IMR-90 (cell line): ENCODE data around the gene SNX2. TPM values are rescaled to one million over a fixed set of nuclear protein-coding genes. Genes with fewer than 3 reads are reported as not detected.

Experiments
- ATAC-seq: fragments of 200-7000 bp; cut with Tn5 transposase; 2 replicates; pipeline ENCODE4 v1.9.1; 2020; ENCODE audit warnings: low read depth, mild to moderate bottlenecking, moderate library complexity
- BruUV-seq: library from RNA; stranded (reverse); fragments of 400-500 nt; replicated peaks from 2 replicates; lab custom pipeline; 2021; lab: Mats Ljungman, UMichigan
- CTCF ChIA-PET: fragments of 300-600 bp; formaldehyde crosslinking; extraction: SDS; loops from one replicate; lab custom pipeline; 2021; ENCODE audit warnings: antibody characterized with exemption; lab: Yijun Ruan, JAX
- POLR2A ChIA-PET: fragments of 300-600 bp; sonication (Branson Sonifier 250); formaldehyde crosslinking; loops from one replicate; lab custom pipeline; 2022; ENCODE audit warnings: antibody characterized with exemption; ENCODE audit not compliant: unreplicated experiment; lab: Charles Lee
- DNase-seq: peaks from one replicate; pipeline ENCODE4 v3.0.0; 2013
- H2AFZ ChIP-seq: replicated peaks from 2 replicates; pipeline ENCODE3; 2013; ENCODE audit warnings: low read length, mild to moderate bottlenecking; ENCODE audit not compliant: poor library complexity
- H2AK5ac ChIP-seq: 2 replicates; pipeline ENCODE4 v1.6.1; 2013; ENCODE audit warnings: low read depth, low read length, inconsistent platforms
- H2AK9ac ChIP-seq: replicated peaks from 2 replicates; pipeline ENCODE3; 2013; ENCODE audit warnings: mild to moderate bottlenecking, low read depth, low read length, moderate library complexity; ENCODE audit not compliant: poor library complexity
- H2BK120ac ChIP-seq: 2 replicates; pipeline ENCODE4 v1.6.1; 2013; ENCODE audit warnings: low read depth, low read length, inconsistent platforms
- H2BK15ac ChIP-seq: 3 replicates; pipeline ENCODE4 v1.6.1; 2013; ENCODE audit warnings: low read depth, low read length, inconsistent platforms
- H2BK20ac ChIP-seq: 2 replicates; pipeline ENCODE4 v1.6.1; 2013; ENCODE audit warnings: low read depth, mild to moderate bottlenecking, inconsistent platforms, low read length, moderate library complexity
- H2BK5ac ChIP-seq: 2 replicates; pipeline ENCODE4 v1.6.1; 2013; ENCODE audit warnings: mild to moderate bottlenecking, low read depth, low read length, inconsistent platforms; ENCODE audit not compliant: poor library complexity, severe bottlenecking
- H3K14ac ChIP-seq: replicated peaks from 2 replicates; pipeline ENCODE4 v1.6.1; 2013; ENCODE audit warnings: low read depth, low read length, inconsistent platforms
- H3K18ac ChIP-seq: 2 replicates; pipeline ENCODE4 v1.6.1; 2013; ENCODE audit warnings: low read depth, low read length, control low read depth
- H3K23ac ChIP-seq: 2 replicates; pipeline ENCODE4 v1.6.1; 2013; ENCODE audit warnings: low read depth, low read length, inconsistent platforms
- H3K27ac ChIP-seq: 2 replicates; pipeline ENCODE4 v1.5.1; 2013; ENCODE audit warnings: mild to moderate bottlenecking, control low read depth, low read length; ENCODE audit not compliant: insufficient read depth
- H3K27me3 ChIP-seq: 2 replicates; pipeline ENCODE4 v1.6.1; 2013; ENCODE audit warnings: low read length; ENCODE audit not compliant: control insufficient read depth, insufficient read depth
- H3K36me3 ChIP-seq: 2 replicates; pipeline ENCODE4 v1.6.1; 2013; ENCODE audit warnings: low read length, mixed read lengths; ENCODE audit not compliant: control insufficient read depth, insufficient read depth
- H3K4ac ChIP-seq: 2 replicates; pipeline ENCODE4 v1.6.1; 2013; ENCODE audit warnings: low read depth, low read length, inconsistent platforms
- H3K4me1 ChIP-seq: 2 replicates; pipeline ENCODE4 v1.6.1; 2013; ENCODE audit warnings: low read length, mixed read lengths; ENCODE audit not compliant: control insufficient read depth, insufficient read depth
- H3K4me2 ChIP-seq: 2 replicates; pipeline ENCODE4 v1.6.1; 2013; ENCODE audit warnings: low read depth, mild to moderate bottlenecking, control low read depth, low read length, moderate library complexity
- H3K4me3 ChIP-seq: 2 replicates; pipeline ENCODE4 v1.5.1; 2013; ENCODE audit warnings: low read depth, mild to moderate bottlenecking, control low read depth, low read length, moderate library complexity; ENCODE audit not compliant: insufficient read depth
- H3K56ac ChIP-seq: 2 replicates; pipeline ENCODE4 v1.6.1; 2013; ENCODE audit warnings: low read length, inconsistent platforms; ENCODE audit not compliant: insufficient read depth; ENCODE audit errors: extremely low read depth
- H3K79me1 ChIP-seq, 2 experiments: 2 replicates each; pipeline ENCODE4 v1.6.1; 2013; ENCODE audit warnings: low read length in 2 of 2, inconsistent platforms in 1 of 2, low read depth in 1 of 2
- H3K9ac ChIP-seq: 2 replicates; pipeline ENCODE4 v1.6.1; 2013; ENCODE audit warnings: low read depth, low read length, control low read depth
- H3K9me1 ChIP-seq: 2 replicates; pipeline ENCODE4 v1.6.1; 2013; ENCODE audit warnings: low read length, inconsistent platforms; ENCODE audit not compliant: insufficient read depth
- H3K9me3 ChIP-seq: 2 replicates; pipeline ENCODE4 v1.6.1; 2013; ENCODE audit warnings: low read length; ENCODE audit not compliant: control insufficient read depth, insufficient read depth
- H4K20me1 ChIP-seq: 2 replicates; pipeline ENCODE4 v1.6.1; 2013; ENCODE audit warnings: low read length, inconsistent platforms; ENCODE audit not compliant: insufficient read depth
- H4K5ac ChIP-seq: 2 replicates; pipeline ENCODE4 v1.6.1; 2013; ENCODE audit warnings: mild to moderate bottlenecking, low read depth, low read length, control low read depth
- H4K8ac ChIP-seq, 2 experiments: 2 replicates each; pipeline ENCODE4 v1.6.1; 2013; ENCODE audit warnings: low read depth in 2 of 2, low read length in 2 of 2, control low read depth in 1 of 2, inconsistent platforms in 1 of 2
- H4K91ac ChIP-seq: 2 replicates; pipeline ENCODE4 v1.6.1; 2013; ENCODE audit warnings: low read depth, low read length, inconsistent platforms; ENCODE audit not compliant: insufficient read depth
- POLR2A ChIP-seq: IDR thresholded peaks from 2 replicates; pipeline ENCODE4 v1.6.1; 2012; ENCODE audit warnings: mild to moderate bottlenecking, low read depth, low read length
- SMC3 ChIP-seq: fragments of 150-350 bp; IDR thresholded peaks from 2 replicates; pipeline ENCODE4 v1.6.1; 2016; ENCODE audit warnings: low read depth, mild to moderate bottlenecking, antibody characterized with exemption, low read length, moderate library complexity
- WGBS, 2 experiments: methylation state at CpG; one replicate each; pipeline versions ENCODE4 v1.1.5 to v1.1.7; 2013; ENCODE audit warnings: missing lambda C conversion rate in 2 of 2; ENCODE audit not compliant: insufficient read length in 1 of 2; ENCODE audit errors: extremely low coverage in 2 of 2; 5-methylcytosine and 5-hydroxymethylcytosine counted together
- dilution Hi-C: fragments of 300-500 bp; cut with HindIII; formaldehyde crosslinking; loops from one replicate; pipeline ENCODE4 v1.14.3; 2018; ENCODE audit warnings: low sequenced_read_pairs; ENCODE audit not compliant: unreplicated experiment
- in situ Hi-C: fragments of 300-500 bp; cut with MboI; formaldehyde crosslinking; loops from 3 replicates; pipeline ENCODE4 v1.14.3; 2019; ENCODE audit warnings: low sequenced_read_pairs, inconsistent platforms, mixed read lengths
- intact Hi-C: fragments of 100-400 bp; cut with micrococcal nuclease; formaldehyde crosslinking; loops from 2 replicates; pipeline ENCODE4 v1.10.0; 2022
- polyA plus RNA-seq, 3 experiments: library from polyadenylated mRNA; depleted of rRNA; stranded (reverse); fragments of >200 nt; gene quantifications; 2 replicates each; pipeline ENCODE4 v1.2.3, GENCODE V29; 2012; ENCODE audit warnings: low replicate concordance in 1 of 3
- total RNA-seq: library from RNA; depleted of rRNA; stranded (reverse); fragments of >200 nt; gene quantifications from 2 replicates; pipeline ENCODE4 v1.2.3, GENCODE V29; 2012
- TF ChIP-seq, protein P1 (sequence below): fragments of 150-350 bp; IDR thresholded peaks from 2 replicates; pipeline ENCODE4 v1.6.1; 2016; ENCODE audit warnings: low read depth, mild to moderate bottlenecking, low read length, moderate library complexity, borderline replicate concordance

Gene SNX2
- total and polyA plus RNA-seq, 2 of the 4 experiments (the other 2 are of a cell fraction), result 26.3 to 52.9 TPM

- no TSS peak for BruUV-seq
- Histone ChIP-seq H2AK5ac (no peak overlapping the region), H2AK9ac (no peak overlapping the region), H3K23ac (no peak overlapping the region), H2BK5ac (no peak overlapping the region), H3K56ac (no peak overlapping the region), H3K4me3 (no peak overlapping the region), H3K9me3 (no peaks in the 10 kb centered on the region), H4K5ac (no peak overlapping the region), H3K14ac (no peak overlapping the region), H3K4me1 (peaks cover 2% of the 10 kb centered on the region; the same call in 1 of the 2 replicates), H3K9me1 (no peaks in the 10 kb centered on the region), H2BK20ac (no peak overlapping the region), H3K9ac (no peak overlapping the region), H3K27me3 (no peaks in the 10 kb centered on the region), H3K27ac (no peak overlapping the region), H2BK15ac (no peak overlapping the region), H3K18ac (no peak overlapping the region), H2AFZ (no peak overlapping the region), H4K91ac (no peak overlapping the region), H3K4ac (no peak overlapping the region), H2BK120ac (no peak overlapping the region), H4K8ac (no peak overlapping the region), H3K36me3 (no peaks in the 10 kb centered on the region), H3K79me1 (no peaks in the 10 kb centered on the region), H4K20me1 (no peaks in the 10 kb centered on the region), H3K4me2 (no peak overlapping the region)
- intact Hi-C loops (no loop called here), dilution Hi-C loops (no loop called here), in situ Hi-C loops (no loop called here)
- TF ChIP-seq SMC3 (no peak), POLR2A (no peak)
- TF ChIP-seq, protein P1, sequence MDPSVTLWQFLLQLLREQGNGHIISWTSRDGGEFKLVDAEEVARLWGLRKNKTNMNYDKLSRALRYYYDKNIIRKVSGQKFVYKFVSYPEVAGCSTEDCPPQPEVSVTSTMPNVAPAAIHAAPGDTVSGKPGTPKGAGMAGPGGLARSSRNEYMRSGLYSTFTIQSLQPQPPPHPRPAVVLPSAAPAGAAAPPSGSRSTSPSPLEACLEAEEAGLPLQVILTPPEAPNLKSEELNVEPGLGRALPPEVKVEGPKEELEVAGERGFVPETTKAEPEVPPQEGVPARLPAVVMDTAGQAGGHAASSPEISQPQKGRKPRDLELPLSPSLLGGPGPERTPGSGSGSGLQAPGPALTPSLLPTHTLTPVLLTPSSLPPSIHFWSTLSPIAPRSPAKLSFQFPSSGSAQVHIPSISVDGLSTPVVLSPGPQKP, result no peak
- no peak for ATAC-seq
- peak; percentile 17 for DNase-seq
- WGBS, 2 experiments, result 73% methylated on average over 4 of the region's 7 CpGs; no CpG with 5 or more reads in 1 of the 2 experiments
- ChIA-PET CTCF (no interaction called here), POLR2A (no interaction called here)
These were observed 23.5 kb upstream of the SNX2 start for GRCh38 chr5:122751293-122751782.
